Measurements from ENCODE around the gene ZNF121. TPM values are rescaled to one million over a fixed set of nuclear protein-coding genes. Genes with fewer than 3 reads are reported as not detected.
"Not testable (repeated sequence)": the region's sequence is repeated elsewhere in the genome, so short reads cannot be mapped to it uniquely, and the experiment has no call there.

The ZNF121 gene
- 21.5 and 26.6 TPM in 2 replicates for total RNA-seq (2014; rRNA removed; shearing (Covaris generic))

- peak; percentile 82 for DNase-seq (ENCODE audit: low spot score)
These were observed at the start of gene ZNF121 for GRCh38 chr19:9584073-9584833. Gene ZNF121, minus strand, starts transcription at chr19:9584504. Its CDS starts 16,407 bp downstream, at chr19:9568097.

- no peak for DNase-seq (ENCODE audit: low spot score)
These were observed 43.6 kb upstream of the ZNF121 start for GRCh38 chr19:9627856-9628255.

GRCh38 chr19:9622531-9622930 is 38.2 kb upstream of the ZNF121 start:
- no peak for DNase-seq (ENCODE audit: low spot score)

- DNase-seq (ENCODE audit: low spot score) = peak; percentile 75
These were observed 37.1 kb upstream of the ZNF121 start, which contains the start of gene ZNF561 for GRCh38 chr19:9621156-9622037. Gene ZNF561, minus strand, starts transcription at chr19:9621232. Its CDS starts 1,776 bp downstream, at chr19:9619456.

- no peak for DNase-seq (ENCODE audit: low spot score)
These were observed 36.5 kb upstream of the ZNF121 start for GRCh38 chr19:9620842-9621155.

GRCh38 chr19:9615844-9616243 is 31.5 kb upstream of the ZNF121 start:
- no peak for DNase-seq (ENCODE audit: low spot score)

GRCh38 chr19:9610484-9611113 is 26.3 kb upstream of the ZNF121 start:
- no peak for DNase-seq (ENCODE audit: low spot score)

- no peak for DNase-seq (ENCODE audit: low spot score)
These were observed 24.6 kb upstream of the ZNF121 start for GRCh38 chr19:9608912-9609311.

GRCh38 chr19:9597027-9597426 is 12.7 kb upstream of the ZNF121 start:
- DNase-seq (ENCODE audit: low spot score) = peak; percentile 47

GRCh38 chr19:9586764-9587163 is 2.5 kb upstream of the ZNF121 start:
- DNase-seq (ENCODE audit: low spot score) = peak; percentile 84

GRCh38 chr19:9582081-9582725 is 2.1 kb downstream of the ZNF121 start:
- not testable (repeated sequence) for DNase-seq (ENCODE audit: low spot score)

GRCh38 chr19:9580728-9581127 is 3.6 kb downstream of the ZNF121 start:
- DNase-seq (ENCODE audit: low spot score) = no peak

GRCh38 chr19:9570255-9570654 is 14.0 kb downstream of the ZNF121 start:
- no peak for DNase-seq (ENCODE audit: low spot score)

GRCh38 chr19:9566729-9567128 is 17.6 kb downstream of the ZNF121 start:
- DNase-seq (ENCODE audit: low spot score) = no peak

- no peak for DNase-seq (ENCODE audit: low spot score)
These were observed 18.2 kb downstream of the ZNF121 start for GRCh38 chr19:9565900-9566705.

- DNase-seq (ENCODE audit: low spot score) = no peak
These were observed 31.6 kb downstream of the ZNF121 start for GRCh38 chr19:9552536-9553274.

- DNase-seq (ENCODE audit: low spot score) = no peak
These were observed 36.4 kb downstream of the ZNF121 start for GRCh38 chr19:9547870-9548269.

GRCh38 chr19:9541281-9541680 is 43.0 kb downstream of the ZNF121 start:
- not testable (repeated sequence) for DNase-seq (ENCODE audit: low spot score)

GRCh38 chr19:9539921-9540320 is 44.4 kb downstream of the ZNF121 start:
- DNase-seq (ENCODE audit: low spot score) = not testable (repeated sequence)

- not testable (repeated sequence) for DNase-seq (ENCODE audit: low spot score)
These were observed 45.1 kb downstream of the ZNF121 start for GRCh38 chr19:9539201-9539600.

All from HT-29 (cell line).